Fibroblast of gingiva (primary cell): ENCODE measurements around the gene RPS21.
"Not testable (repeated sequence)": the region's sequence is repeated elsewhere in the genome, so short reads cannot be mapped to it uniquely, and the experiment has no call there.

Experiments
- DNase-seq: peaks from one replicate; pipeline ENCODE4 v3.0.0-alpha.2; 2011; ENCODE audit warnings: low read depth

Gene RPS21

GRCh38 chr20:62426059-62426348, 39.1 kb downstream of the RPS21 start:
- DNase-seq: not testable (repeated sequence)

- DNase-seq: no peak
These were observed 39.8 kb downstream of the RPS21 start for GRCh38 chr20:62426699-62427131.

GRCh38 chr20:62427172-62428001, 40.5 kb downstream of the RPS21 start, which contains the start of gene RBBP8NL:
TSS of gene RBBP8NL (minus strand) at chr20:62427539. CDS start at chr20:62419647, 7,892 bp downstream.
- no peak for DNase-seq

GRCh38 chr20:62428002-62428372, 41.1 kb downstream of the RPS21 start:
- no peak for DNase-seq

GRCh38 chr20:62428396-62429295, 41.7 kb downstream of the RPS21 start:
- DNase-seq: no peak

- DNase-seq: no peak
These were observed 42.8 kb downstream of the RPS21 start for GRCh38 chr20:62429455-62430310.

- DNase-seq: no peak
These were observed 43.5 kb downstream of the RPS21 start for GRCh38 chr20:62430311-62430853.

- no peak for DNase-seq
These were observed 44.1 kb downstream of the RPS21 start for GRCh38 chr20:62430866-62431447.

GRCh38 chr20:62433658-62434497, 47.0 kb downstream of the RPS21 start:
- DNase-seq: no peak

GRCh38 chr20:62436692-62437091, 49.8 kb downstream of the RPS21 start:
- no peak for DNase-seq

GRCh38 chr20:62437496-62437895, 50.6 kb downstream of the RPS21 start:
- DNase-seq: no peak

- no peak for DNase-seq
These were observed 51.0 kb downstream of the RPS21 start for GRCh38 chr20:62437927-62438326.
